Peyer's patch (tissue), 4 donors: ENCODE measurements around the gene TECPR2. TPM values are rescaled to one million over a fixed set of nuclear protein-coding genes. Genes with fewer than 3 reads are reported as not detected.

Experiments used
- DNase-seq, 3 donors: peaks; one replicate each; pipeline ENCODE4 v3.0.0-alpha.2; 2017 to 2019
- H3K27ac ChIP-seq, 4 donors: fragments of 200-600 bp; sonication (generic); one replicate each; pipeline ENCODE4 v1.5.1; 2016 to 2019
- H3K27me3 ChIP-seq, 2 donors: fragments of 200-600 bp; sonication (generic); one replicate each; pipeline ENCODE4 v1.5.1; 2019
- H3K36me3 ChIP-seq, 3 donors: fragments of 200-600 bp; sonication (generic); one replicate each; pipeline ENCODE4 v1.5.1; 2016 to 2019
- H3K4me1 ChIP-seq, 4 donors: fragments of 200-600 bp; sonication (generic); one replicate each; pipeline ENCODE4 v1.5.1; 2016 to 2019
- H3K4me3 ChIP-seq, 4 donors: fragments of 200-600 bp; sonication (generic); 1 replicate in 3 of 4; 2 replicates in 1 of 4; pipeline ENCODE4 v1.5.1; 2016 to 2019; ENCODE audit warnings: mild to moderate bottlenecking in 1 of 4
- H3K9me3 ChIP-seq, 4 donors: fragments of 200-600 bp; sonication (generic); one replicate each; pipeline ENCODE4 v1.5.1; 2016 to 2019; ENCODE audit warnings: mild to moderate bottlenecking in 1 of 4
- CTCF ChIP-seq, 6 experiments: fragments of 450-650 bp in 4 of 6; fragments of 200-600 bp in 2 of 6; sonication (generic) in 1 of 6; IDR thresholded peaks; one replicate each; pipeline ENCODE4 v1.5.1; 2017 to 2019; ENCODE audit warnings: antibody characterized with exemption in 6 of 6, mild to moderate bottlenecking in 3 of 6, moderate library complexity in 1 of 6
- POLR2A ChIP-seq, 2 donors: fragments of 450-650 bp; IDR thresholded peaks; one replicate each; pipeline ENCODE4 v1.5.1; 2017; ENCODE audit warnings: antibody characterized with exemption in 2 of 2, mild to moderate bottlenecking in 2 of 2, moderate library complexity in 2 of 2
- total RNA-seq, 4 donors: library from RNA; depleted of rRNA; stranded (reverse); fragments of >200 nt; gene quantifications; one replicate each; pipeline ENCODE4 v1.1.0, GENCODE V29; 2016

The TECPR2 gene
- total RNA-seq, 4 donors from 2014 or later, result 21.5 to 45.3 (median 22.4) TPM

GRCh38 chr14:102525219-102525928 is 162.6 kb downstream of the TECPR2 start:
- peak overlapping the region; percentile 81 to 98 (median 90) for H3K27ac ChIP-seq
- no peaks in the 10 kb centered on the region for H3K36me3 ChIP-seq
- peak in 1 of 3 donors; percentile 61 for DNase-seq
- peak overlapping the region; percentile 48 to 70 (median 62) for H3K4me3 ChIP-seq
- H3K4me1 ChIP-seq, result peaks cover 7 to 34% (median 11%) of the 10 kb centered on the region in 4 donors
- no peak for TF ChIP-seq POLR2A (IDR thresholded peaks at IDR 0.05)
- TF ChIP-seq CTCF (IDR thresholded peaks at IDR 0.05), result no peak
- H3K9me3 ChIP-seq, result no peaks in the 10 kb centered on the region
- no peaks in the 10 kb centered on the region for H3K27me3 ChIP-seq

- Histone ChIP-seq H3K36me3 (no peaks in the 10 kb centered on the region), H3K27me3 (no peaks in the 10 kb centered on the region), H3K27ac (peak overlapping the region in 2 of 4 donors; percentile 53 to 93), H3K4me1 (peaks cover 7 to 40% (median 13%) of the 10 kb centered on the region in 4 donors), H3K4me3 (peak overlapping the region in 1 of 4 donors; percentile 60), H3K9me3 (no peaks in the 10 kb centered on the region)
- DNase-seq, result peak in 1 of 3 donors; percentile 51
- TF ChIP-seq POLR2A (IDR thresholded peaks at IDR 0.05) (no peak), CTCF (IDR thresholded peaks at IDR 0.05) (no peak)
These were observed 163.3 kb downstream of the TECPR2 start for GRCh38 chr14:102525929-102526497.

DNA sequence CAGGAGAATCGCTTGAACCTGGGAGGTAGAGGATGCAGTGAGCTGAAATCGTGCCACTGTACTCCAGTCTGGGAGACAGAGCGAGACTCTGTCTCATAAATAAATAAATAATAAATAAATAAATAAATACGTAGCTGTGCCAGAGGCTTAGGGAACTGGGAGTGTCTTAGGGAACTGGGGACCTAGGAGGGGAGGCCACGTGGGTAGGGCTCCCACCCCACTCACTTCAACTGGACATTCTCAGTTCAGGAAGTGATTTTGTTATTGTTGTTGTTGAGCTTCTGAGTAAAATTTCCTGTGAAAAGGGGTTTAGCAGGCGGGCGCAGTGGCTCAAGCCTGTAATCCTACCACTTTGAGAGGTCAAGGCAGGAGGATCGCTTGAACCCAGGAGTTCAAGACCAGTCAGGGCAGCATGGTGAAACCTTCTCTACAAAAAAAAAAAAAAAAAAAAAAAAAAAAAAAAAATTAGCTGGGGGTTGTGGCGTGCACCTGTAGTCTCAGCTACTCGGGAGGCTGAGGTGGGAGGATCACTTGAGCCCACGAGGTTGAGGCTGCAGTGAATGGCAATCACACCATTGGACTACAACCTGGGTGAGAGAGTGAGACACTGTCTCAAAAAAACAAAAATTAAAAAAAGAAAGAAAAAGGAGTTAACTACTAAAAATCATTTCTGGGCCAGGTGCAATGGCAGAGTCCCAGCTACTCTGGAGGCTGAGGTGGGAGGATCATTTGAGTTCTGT is 165.9 kb downstream of the TECPR2 start:
- Histone ChIP-seq H3K4me3 (no peak overlapping the region), H3K27me3 (no peaks in the 10 kb centered on the region), H3K27ac (peak overlapping the region in 1 of 4 donors; percentile 70), H3K36me3 (no peaks in the 10 kb centered on the region), H3K4me1 (peaks cover 7 to 33% (median 13%) of the 10 kb centered on the region in 4 donors), H3K9me3 (no peaks in the 10 kb centered on the region)
- DNase-seq, result no peak
- TF ChIP-seq CTCF (IDR thresholded peaks at IDR 0.05) (no peak), POLR2A (IDR thresholded peaks at IDR 0.05) (no peak)

- Histone ChIP-seq H3K27me3 (no peaks in the 10 kb centered on the region), H3K27ac (peak overlapping the region; percentile 42 to 84 (median 52)), H3K4me3 (no peak overlapping the region), H3K36me3 (no peaks in the 10 kb centered on the region), H3K9me3 (no peaks in the 10 kb centered on the region), H3K4me1 (peaks cover 0 to 24% (median 4%) of the 10 kb centered on the region in 4 donors)
- no peak for TF ChIP-seq CTCF (IDR thresholded peaks at IDR 0.05)
- TF ChIP-seq POLR2A (IDR thresholded peaks at IDR 0.05), result peak in 1 of 2 donors; percentile 45
- DNase-seq, result no peak
These were observed 168.2 kb downstream of the TECPR2 start for GRCh38 chr14:102530828-102531478.

GRCh38 chr14:102532204-102532658 is 169.5 kb downstream of the TECPR2 start:
- TF ChIP-seq POLR2A (IDR thresholded peaks at IDR 0.05), result no peak
- TF ChIP-seq CTCF (IDR thresholded peaks at IDR 0.05), result no peak

More at GRCh38 chr14:102532204-102532658, 169.5 kb downstream of the TECPR2 start:
- Histone ChIP-seq H3K4me3 (no peak overlapping the region), H3K9me3 (no peaks in the 10 kb centered on the region), H3K4me1 (peaks cover 0 to 20% (median 3%) of the 10 kb centered on the region in 4 donors), H3K27me3 (no peaks in the 10 kb centered on the region), H3K27ac (peak overlapping the region in 1 of 4 donors; percentile 30), H3K36me3 (no peaks in the 10 kb centered on the region)
- DNase-seq, result no peak
